OCI-LY7 (cell line): ENCODE results near the gene CXorf66. TPM values are rescaled to one million over a fixed set of nuclear protein-coding genes. Genes with fewer than 3 reads are reported as not detected.

Source experiments
- BruUV-seq: library from RNA; stranded (reverse); fragments of 400-500 nt; replicated peaks from 2 replicates; lab custom pipeline; 2021; lab: Mats Ljungman, UMichigan
- CTCF ChIA-PET: fragments of 300-600 bp; sonication (Branson Sonifier 250); formaldehyde crosslinking; loops from one replicate; lab custom pipeline; 2022; ENCODE audit warnings: antibody characterized with exemption; ENCODE audit not compliant: unreplicated experiment; lab: Charles Lee
- POLR2A ChIA-PET: fragments of 300-600 bp; sonication (Branson Sonifier 250); formaldehyde crosslinking; loops from one replicate; lab custom pipeline; 2022; ENCODE audit warnings: antibody characterized with exemption; lab: Charles Lee
- DNase-seq: peaks from one replicate; pipeline ENCODE4 v3.0.0-alpha.2; 2015; ENCODE audit warnings: low spot score
- H2AFZ ChIP-seq: fragments of 200-600 bp; sonication (generic), shearing (Covaris generic); 2 replicates; pipeline ENCODE4 v1.6.1; 2014; ENCODE audit warnings: mild to moderate bottlenecking, antibody characterized with exemption, low read length, moderate library complexity
- H3K27ac ChIP-seq: fragments of 200-600 bp; sonication (generic); 2 replicates; pipeline ENCODE4 v1.5.1; 2014; ENCODE audit warnings: mixed run types, low read depth, mild to moderate bottlenecking, moderate library complexity, low read length, inconsistent platforms; ENCODE audit not compliant: poor library complexity, severe bottlenecking
- H3K36me3 ChIP-seq: fragments of 200-600 bp; sonication (generic); 2 replicates; pipeline ENCODE4 v1.6.1; 2014; ENCODE audit warnings: mild to moderate bottlenecking, antibody characterized with exemption, low read length, moderate library complexity, mixed read lengths; ENCODE audit not compliant: insufficient read depth
- H3K4me1 ChIP-seq: fragments of 200-600 bp; sonication (generic); 2 replicates; pipeline ENCODE4 v1.5.1; 2014; ENCODE audit warnings: mild to moderate bottlenecking, low read length; ENCODE audit not compliant: insufficient read depth, poor library complexity, severe bottlenecking
- H3K4me2 ChIP-seq: fragments of 200-600 bp; sonication (generic); 2 replicates; pipeline ENCODE4 v1.6.1; 2014; ENCODE audit warnings: mild to moderate bottlenecking, low read length
- H3K4me3 ChIP-seq: fragments of 200-600 bp; sonication (generic); 2 replicates; pipeline ENCODE4 v1.5.1; 2014; ENCODE audit warnings: mild to moderate bottlenecking, low read depth, low read length; ENCODE audit not compliant: poor library complexity, severe bottlenecking
- H3K79me2 ChIP-seq: fragments of 200-600 bp; sonication (generic); 2 replicates; pipeline ENCODE4 v1.6.1; 2016; ENCODE audit warnings: low read depth, mild to moderate bottlenecking, low read length, moderate library complexity, mixed read lengths; ENCODE audit not compliant: insufficient read depth
- H3K9me2 ChIP-seq: fragments of 200-600 bp; sonication (generic); 2 replicates; pipeline ENCODE4 v1.6.1; 2016; ENCODE audit warnings: mild to moderate bottlenecking, low read length, mixed read lengths; ENCODE audit not compliant: insufficient read depth
- H3K9me3 ChIP-seq: fragments of 200-600 bp; sonication (generic); 2 replicates; pipeline ENCODE4 v1.6.1; 2014; ENCODE audit warnings: mild to moderate bottlenecking, mixed run types, low read length, mixed read lengths
- H4K20me1 ChIP-seq: fragments of 200-600 bp; sonication (generic); 2 replicates; pipeline ENCODE4 v1.6.1; 2014; ENCODE audit warnings: mild to moderate bottlenecking, antibody characterized with exemption, low read length, moderate library complexity, mixed read lengths; ENCODE audit not compliant: insufficient read depth
- EZH2phosphoT487 ChIP-seq: fragments of 200-600 bp; sonication (generic); IDR thresholded peaks from 2 replicates; pipeline ENCODE4 v1.6.1; 2018; ENCODE audit warnings: low read depth, borderline replicate concordance, mild to moderate bottlenecking, mixed run types, antibody characterized with exemption, low read length, moderate library complexity, mixed read lengths
- intact Hi-C: fragments of 100-400 bp; cut with micrococcal nuclease; formaldehyde crosslinking; loops from one replicate; pipeline ENCODE4 v1.10.0; 2022; ENCODE audit not compliant: unreplicated experiment
- total RNA-seq, 2 experiments: library from RNA; depleted of rRNA in 1 of 2; stranded (reverse); fragments of >200 nt in 1 of 2; shearing (Covaris generic) in 1 of 2; gene quantifications; 2 replicates each; pipeline ENCODE4 v1.2.3, GENCODE V29; 2014 to 2022
- TF ChIP-seq, protein P1 (sequence below): fragments of 200-600 bp; sonication (generic); conservative IDR thresholded peaks from 2 replicates; pipeline ENCODE4 v1.5.1; 2014; ENCODE audit warnings: mild to moderate bottlenecking, antibody characterized with exemption, low read length, moderate library complexity, mixed read lengths

The CXorf66 gene
- total RNA-seq, 2 experiments from 2014 or later, result not detected

DNA sequence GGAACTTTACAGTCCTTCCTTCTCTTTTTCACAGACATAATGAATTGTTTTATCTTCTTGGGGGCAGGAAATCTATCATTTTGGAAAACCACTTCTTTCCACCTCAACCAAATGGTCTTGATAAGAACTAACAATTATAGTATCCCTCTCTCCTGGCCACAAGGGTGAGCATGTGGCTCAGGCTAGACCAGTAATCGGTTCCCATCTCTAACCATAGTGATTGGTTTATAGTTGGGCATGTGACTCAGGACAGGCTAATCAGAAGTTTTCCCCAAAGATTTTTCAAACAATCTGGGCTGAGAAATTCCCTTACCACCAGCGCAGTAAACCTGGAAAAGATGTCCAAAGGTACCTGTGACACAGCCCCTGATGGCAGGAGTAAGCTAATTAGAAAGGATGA, 4.0 kb upstream of the CXorf66 start:
- CTCF ChIA-PET, result no interaction called here

DNA sequence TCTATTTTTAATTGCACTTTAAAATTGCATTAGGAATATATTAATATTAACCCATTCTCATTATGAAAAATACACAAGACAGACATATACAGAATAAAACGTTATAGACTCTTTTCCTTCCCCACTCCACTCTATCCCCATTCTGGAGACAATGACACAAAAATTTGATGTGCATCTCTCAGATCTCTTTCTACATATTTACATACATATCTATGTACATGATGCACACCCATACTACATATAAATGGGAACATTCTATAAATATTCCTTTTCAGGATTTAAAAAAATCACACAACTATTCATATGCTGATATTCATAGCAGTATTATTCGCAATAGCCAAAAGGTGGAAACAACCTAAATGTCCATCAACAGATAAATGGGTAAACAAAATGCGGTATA, 2.4 kb upstream of the CXorf66 start:
- no peaks in the 10 kb centered on the region for H3K4me1 ChIP-seq
- H3K9me3 ChIP-seq, result no peaks in the 10 kb centered on the region
- TF ChIP-seq EZH2phosphoT487, result no peak
- TF ChIP-seq, protein P1, sequence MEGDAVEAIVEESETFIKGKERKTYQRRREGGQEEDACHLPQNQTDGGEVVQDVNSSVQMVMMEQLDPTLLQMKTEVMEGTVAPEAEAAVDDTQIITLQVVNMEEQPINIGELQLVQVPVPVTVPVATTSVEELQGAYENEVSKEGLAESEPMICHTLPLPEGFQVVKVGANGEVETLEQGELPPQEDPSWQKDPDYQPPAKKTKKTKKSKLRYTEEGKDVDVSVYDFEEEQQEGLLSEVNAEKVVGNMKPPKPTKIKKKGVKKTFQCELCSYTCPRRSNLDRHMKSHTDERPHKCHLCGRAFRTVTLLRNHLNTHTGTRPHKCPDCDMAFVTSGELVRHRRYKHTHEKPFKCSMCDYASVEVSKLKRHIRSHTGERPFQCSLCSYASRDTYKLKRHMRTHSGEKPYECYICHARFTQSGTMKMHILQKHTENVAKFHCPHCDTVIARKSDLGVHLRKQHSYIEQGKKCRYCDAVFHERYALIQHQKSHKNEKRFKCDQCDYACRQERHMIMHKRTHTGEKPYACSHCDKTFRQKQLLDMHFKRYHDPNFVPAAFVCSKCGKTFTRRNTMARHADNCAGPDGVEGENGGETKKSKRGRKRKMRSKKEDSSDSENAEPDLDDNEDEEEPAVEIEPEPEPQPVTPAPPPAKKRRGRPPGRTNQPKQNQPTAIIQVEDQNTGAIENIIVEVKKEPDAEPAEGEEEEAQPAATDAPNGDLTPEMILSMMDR, result no peak
- intact Hi-C loops, result no loop called here
- ChIA-PET CTCF (no interaction called here), POLR2A (no interaction called here)
- H4K20me1 ChIP-seq, result no peaks in the 10 kb centered on the region
- H3K27ac ChIP-seq, result no peak overlapping the region
- no peak overlapping the region for H3K4me2 ChIP-seq
- no peak overlapping the region for H3K4me3 ChIP-seq
- BruUV-seq, result no TSS peak
- no peaks in the 10 kb centered on the region for H3K79me2 ChIP-seq
- H3K36me3 ChIP-seq, result no peaks in the 10 kb centered on the region
- H3K9me2 ChIP-seq, result no peaks in the 10 kb centered on the region
- H2AFZ ChIP-seq, result no peak overlapping the region
- no peak for DNase-seq

More for the DNA sequence above, 4.0 kb upstream of the CXorf66 start:
- intact Hi-C loops, result no loop called here
- H3K27ac ChIP-seq, result no peak overlapping the region
- H3K4me1 ChIP-seq, result no peaks in the 10 kb centered on the region
- H3K36me3 ChIP-seq, result no peaks in the 10 kb centered on the region
- no peak overlapping the region for H2AFZ ChIP-seq
- DNase-seq, result no peak
- POLR2A ChIA-PET, result no interaction called here
- H3K9me3 ChIP-seq, result no peaks in the 10 kb centered on the region
- no TSS peak for BruUV-seq
- no peaks in the 10 kb centered on the region for H3K79me2 ChIP-seq
- H3K4me3 ChIP-seq, result no peak overlapping the region
- H4K20me1 ChIP-seq, result no peaks in the 10 kb centered on the region
- TF ChIP-seq, protein P1, result no peak
- no peak for TF ChIP-seq EZH2phosphoT487
- no peaks in the 10 kb centered on the region for H3K9me2 ChIP-seq
- H3K4me2 ChIP-seq, result no peak overlapping the region

DNA sequence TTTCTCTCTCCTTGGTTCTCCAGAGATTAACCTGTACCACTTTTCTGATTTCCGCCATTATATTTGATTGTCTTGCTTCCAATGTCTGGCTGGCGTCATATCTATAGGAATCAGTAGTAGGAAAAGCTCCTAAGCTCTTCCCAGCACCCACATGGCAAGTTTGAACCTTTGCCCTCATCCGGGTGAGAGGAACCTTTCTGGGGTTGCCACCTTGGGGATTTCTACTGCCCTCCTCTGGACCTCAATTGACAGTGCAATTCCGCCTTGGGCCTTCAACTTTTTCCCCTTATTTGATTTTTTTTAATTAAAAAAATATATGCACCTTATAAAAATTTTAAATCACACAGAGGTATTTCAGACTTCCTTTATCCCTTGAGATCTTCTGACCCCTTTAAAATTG, 2.0 kb upstream of the CXorf66 start:
- BruUV-seq, result no TSS peak
- H3K4me2 ChIP-seq, result no peak overlapping the region
- no peaks in the 10 kb centered on the region for H4K20me1 ChIP-seq
- POLR2A ChIA-PET, result no interaction called here
- no peaks in the 10 kb centered on the region for H3K79me2 ChIP-seq
- TF ChIP-seq, protein P1, result peak; percentile 62
- no peak for TF ChIP-seq EZH2phosphoT487
- no peaks in the 10 kb centered on the region for H3K36me3 ChIP-seq
- H3K9me3 ChIP-seq, result no peaks in the 10 kb centered on the region
- no peak overlapping the region for H2AFZ ChIP-seq
- intact Hi-C loops, result no loop called here
- peak; percentile 15 for DNase-seq
- no peaks in the 10 kb centered on the region for H3K4me1 ChIP-seq
- CTCF ChIA-PET, result no interaction called here
- H3K9me2 ChIP-seq, result no peaks in the 10 kb centered on the region
- no peak overlapping the region for H3K27ac ChIP-seq
- H3K4me3 ChIP-seq, result no peak overlapping the region
